Measurements from ENCODE around the gene MSI2. TPM values are rescaled to one million over a fixed set of nuclear protein-coding genes. Genes with fewer than 3 reads are reported as not detected.
A peak's percentile ranks its signal among the peaks of the same experiment; 100 is the strongest.

The MSI2 gene
- total RNA-seq, 1 donor from 2014 or later: 16.8 TPM

- no peak for DNase-seq
These were observed 15.5 kb downstream of the MSI2 start for GRCh38 chr17:57271821-57272220.

- no peak for DNase-seq
These were observed 17.2 kb downstream of the MSI2 start for GRCh38 chr17:57273490-57273889.

GRCh38 chr17:57274162-57274561 lies 17.8 kb downstream of the MSI2 start:
- DNase-seq: no peak

- no peak for DNase-seq
These were observed 18.9 kb downstream of the MSI2 start for GRCh38 chr17:57275071-57275764.

- peak; percentile 2 for DNase-seq
These were observed 20.3 kb downstream of the MSI2 start for GRCh38 chr17:57276621-57277020.

GRCh38 chr17:57277923-57278604 lies 21.7 kb downstream of the MSI2 start:
- DNase-seq: no peak

- DNase-seq: no peak
These were observed 22.5 kb downstream of the MSI2 start for GRCh38 chr17:57278740-57279387.

- no peak for DNase-seq
These were observed 23.1 kb downstream of the MSI2 start for GRCh38 chr17:57279432-57279831.

- DNase-seq: no peak
These were observed 25.6 kb downstream of the MSI2 start for GRCh38 chr17:57281887-57282286.

- DNase-seq: no peak
These were observed 26.0 kb downstream of the MSI2 start for GRCh38 chr17:57282296-57282695.

- no peak for DNase-seq
These were observed 27.1 kb downstream of the MSI2 start for GRCh38 chr17:57283203-57283971.

- no peak for DNase-seq
These were observed 28.3 kb downstream of the MSI2 start for GRCh38 chr17:57284583-57284982.

GRCh38 chr17:57284984-57285646 lies 28.8 kb downstream of the MSI2 start:
- DNase-seq: no peak

GRCh38 chr17:57285701-57286100 lies 29.4 kb downstream of the MSI2 start:
- DNase-seq: no peak

GRCh38 chr17:57286399-57287105 lies 30.2 kb downstream of the MSI2 start:
- DNase-seq: no peak

GRCh38 chr17:57288040-57288772 lies 31.9 kb downstream of the MSI2 start:
- no peak for DNase-seq

- no peak for DNase-seq
These were observed 32.4 kb downstream of the MSI2 start for GRCh38 chr17:57288773-57289121.

- DNase-seq: no peak
These were observed 32.8 kb downstream of the MSI2 start for GRCh38 chr17:57289130-57289529.

GRCh38 chr17:57289613-57290012 lies 33.3 kb downstream of the MSI2 start:
- no peak for DNase-seq

GRCh38 chr17:57290981-57291380 lies 34.7 kb downstream of the MSI2 start:
- DNase-seq: no peak

- DNase-seq: no peak
These were observed 35.8 kb downstream of the MSI2 start for GRCh38 chr17:57292091-57292490.

Measured in dermis blood vessel endothelial cell (primary cell).